GM21390 (cell line): ENCODE data around the gene CENPVL3.
"Not testable (repeated sequence)": the region's sequence is repeated elsewhere in the genome, so short reads cannot be mapped to it uniquely, and the experiment has no call there.

Experiments
- ATAC-seq: cut with Tn5 transposase; IDR thresholded peaks from one replicate; pipeline ENCODE4 v1.9.1; 2021; ENCODE audit not compliant: unreplicated experiment

The CENPVL3 gene

DNA sequence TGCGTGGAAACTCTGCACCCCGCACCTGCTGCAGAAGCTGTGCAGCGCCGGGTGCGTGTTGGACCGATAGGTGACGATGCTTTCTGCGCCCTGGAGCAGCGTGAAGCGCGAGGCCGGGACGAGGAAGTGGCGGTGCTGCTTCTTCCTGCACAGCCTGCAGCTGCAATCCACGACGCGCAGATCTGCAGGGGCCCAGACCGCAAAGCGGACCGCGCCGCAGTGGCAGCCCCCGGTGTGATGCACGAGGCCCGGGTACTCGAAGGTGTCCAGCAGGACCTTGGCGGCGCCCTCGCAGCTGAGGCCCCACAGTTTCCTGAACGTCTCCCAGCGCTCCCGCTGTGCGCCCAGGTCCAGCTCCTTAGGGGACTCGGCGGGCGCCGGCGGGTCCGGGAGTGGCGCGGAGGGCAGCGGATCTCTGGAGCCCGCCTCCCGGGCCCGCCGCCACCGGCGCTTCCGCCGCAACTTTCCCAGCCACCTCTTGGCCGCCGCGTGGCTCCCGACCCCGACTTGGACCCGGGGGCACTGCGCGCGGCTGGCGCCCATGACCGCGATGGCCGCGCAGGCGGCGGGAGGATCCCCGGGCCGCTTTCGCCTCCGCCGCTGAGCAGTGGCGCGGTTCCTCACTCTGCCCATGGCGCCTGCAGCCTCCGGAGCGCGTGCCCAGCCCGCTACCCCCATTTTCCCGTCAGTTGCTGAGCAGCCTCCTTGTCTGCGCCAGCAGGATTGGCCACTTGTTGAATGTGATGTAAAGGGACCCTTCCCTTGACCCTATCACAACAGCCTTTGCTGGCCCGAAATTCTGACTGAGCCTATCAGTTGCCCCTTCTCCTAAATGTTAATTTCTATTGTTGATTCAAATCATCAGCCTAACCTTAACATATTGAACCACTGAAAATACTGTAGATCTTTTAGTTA, at the start of gene CENPVL3:
CENPVL3 (minus strand) TSS at position 672 of the 915 bp plus-strand sequence; CDS start at position 633, 39 bp downstream.
- not testable (repeated sequence) for ATAC-seq

DNA sequence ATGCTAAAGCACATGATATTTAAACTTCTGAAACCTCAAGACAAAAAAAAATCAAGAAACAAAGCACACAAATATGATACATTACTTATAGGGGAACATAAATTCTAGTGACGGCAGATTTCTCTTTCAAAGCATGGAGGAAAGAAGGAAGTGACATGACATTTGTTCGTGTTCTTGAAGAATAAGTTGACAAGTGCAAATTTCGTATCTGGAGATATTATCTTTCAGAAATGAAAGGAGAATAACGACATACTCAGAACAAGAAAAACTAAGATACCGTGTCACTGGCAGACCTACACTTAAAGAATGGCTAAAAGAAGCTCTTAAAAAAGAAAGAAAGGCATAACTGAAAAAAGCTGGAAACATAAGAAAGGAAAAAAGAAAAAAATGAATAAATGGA, 47.3 kb upstream of the CENPVL3 start:
- no peak for ATAC-seq

DNA sequence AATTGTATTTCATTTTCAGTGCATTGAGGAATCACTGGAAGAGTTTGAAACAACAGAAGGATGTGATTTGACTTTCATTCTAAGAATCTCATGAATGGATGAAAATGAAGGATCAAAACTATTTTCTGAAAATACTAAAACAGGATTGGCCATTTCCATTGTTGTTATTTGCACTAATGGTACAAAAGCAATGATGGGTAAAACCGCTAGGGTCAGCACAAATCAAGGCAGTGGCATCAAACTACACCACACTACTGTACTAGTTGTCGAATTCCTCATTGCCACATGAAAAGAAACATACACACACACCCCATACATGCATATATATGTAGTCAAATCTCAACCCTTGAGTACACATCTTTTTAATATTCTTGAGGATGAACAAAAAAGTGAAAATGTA, 24.7 kb upstream of the CENPVL3 start:
- ATAC-seq, result no peak

DNA sequence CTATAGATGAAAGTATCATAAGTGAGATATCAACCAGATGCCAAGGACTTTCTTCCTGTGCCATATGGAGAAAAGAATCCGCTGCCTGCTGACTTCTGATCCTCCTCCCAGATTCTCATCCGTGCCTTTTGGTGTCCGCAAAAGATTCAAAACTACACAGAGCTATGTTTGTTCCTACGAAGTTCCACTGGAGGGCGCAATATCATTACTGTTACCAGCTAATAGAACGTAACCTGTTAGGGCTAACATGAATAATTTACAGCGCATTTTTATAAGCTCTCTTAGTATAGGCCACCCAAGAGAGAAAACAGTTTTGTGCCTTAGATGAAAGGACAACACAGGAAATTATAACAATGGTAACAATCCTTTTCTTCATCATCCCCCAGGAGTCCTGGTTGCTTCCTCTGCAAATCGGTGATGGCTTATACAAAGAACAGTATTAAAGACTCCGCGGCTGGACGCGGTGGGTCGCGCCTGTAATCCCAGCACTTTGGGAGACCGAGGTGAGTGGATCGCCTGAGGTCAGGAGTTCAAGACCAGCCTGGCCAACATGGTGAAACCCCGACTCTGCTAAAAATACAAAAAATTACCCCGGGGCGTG, 22.8 kb upstream of the CENPVL3 start:
- ATAC-seq, result no peak

DNA sequence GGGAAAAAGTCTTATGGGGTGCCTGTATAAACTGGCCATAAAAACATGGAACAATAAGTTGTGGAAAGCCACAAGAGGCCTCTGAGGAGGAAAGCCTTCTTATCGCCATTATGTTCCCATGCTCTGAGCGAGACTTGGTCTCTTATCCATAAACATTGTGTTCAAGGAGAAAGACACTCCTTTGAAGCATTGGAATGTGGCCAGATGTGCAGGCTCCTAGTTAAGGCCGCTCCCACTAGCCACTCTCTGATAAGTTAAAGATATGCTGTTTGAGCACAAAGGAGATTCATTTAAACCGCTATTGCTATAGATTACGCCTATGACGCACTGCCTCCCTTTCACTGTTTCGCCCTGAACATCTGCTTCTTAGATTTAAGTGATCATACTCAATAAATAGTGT, 17.8 kb upstream of the CENPVL3 start:
- not testable (repeated sequence) for ATAC-seq

DNA sequence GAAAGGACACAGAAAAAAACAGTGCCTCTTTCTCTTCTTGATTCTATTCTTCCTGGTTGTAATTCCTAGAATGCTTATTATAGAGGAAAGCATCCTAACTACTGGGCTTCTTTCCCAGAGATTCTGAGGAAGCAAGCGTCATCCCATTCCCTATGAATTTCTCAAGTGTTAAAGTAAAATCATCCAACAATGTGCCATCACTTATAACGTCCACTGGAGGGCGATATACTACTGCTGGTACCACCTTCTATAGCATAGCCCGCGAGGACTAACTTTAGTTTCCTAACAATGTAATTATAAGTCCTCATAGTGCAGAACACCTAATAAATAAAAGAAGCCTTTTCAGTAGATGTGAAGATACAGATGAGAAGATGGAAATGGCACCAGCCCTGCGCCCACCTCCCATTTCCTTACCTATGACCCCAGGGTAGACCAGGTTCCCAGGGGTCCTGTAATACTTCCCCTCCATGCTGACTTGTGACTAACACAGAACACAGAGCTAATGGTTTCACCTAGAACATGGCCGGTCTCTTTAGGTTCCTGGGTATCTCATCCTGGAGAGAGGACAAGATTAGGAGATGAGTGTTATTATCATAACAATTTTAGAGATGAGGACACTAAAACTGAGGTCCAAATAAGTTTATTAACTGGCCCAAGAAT, 4.2 kb downstream of the CENPVL3 start:
- no peak for ATAC-seq

DNA sequence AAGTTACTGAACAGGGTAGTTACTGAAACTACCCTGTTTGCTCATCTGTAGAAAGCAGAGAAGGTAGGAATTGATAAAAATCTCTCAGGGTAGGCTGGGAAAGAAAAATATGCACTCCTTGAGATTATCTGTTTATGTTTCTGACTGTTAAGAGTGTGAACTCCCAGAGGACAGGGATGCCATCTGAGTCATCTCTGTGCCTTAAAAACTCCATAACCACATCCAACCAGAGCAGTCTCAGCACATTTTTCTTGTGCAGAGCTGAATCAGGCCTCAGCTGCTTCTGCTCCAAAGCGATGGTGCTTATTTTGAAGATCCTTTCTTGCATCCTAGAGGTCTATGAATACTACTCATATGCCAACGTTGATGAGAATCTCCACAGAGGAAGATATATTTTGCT, 9.9 kb downstream of the CENPVL3 start:
- no peak for ATAC-seq

- ATAC-seq, result no peak
Measured at GRCh38 chrX:51608126-51608525, 10.6 kb downstream of the CENPVL3 start.

- no peak for ATAC-seq
Measured at GRCh38 chrX:51606446-51606845, 12.3 kb downstream of the CENPVL3 start.

DNA sequence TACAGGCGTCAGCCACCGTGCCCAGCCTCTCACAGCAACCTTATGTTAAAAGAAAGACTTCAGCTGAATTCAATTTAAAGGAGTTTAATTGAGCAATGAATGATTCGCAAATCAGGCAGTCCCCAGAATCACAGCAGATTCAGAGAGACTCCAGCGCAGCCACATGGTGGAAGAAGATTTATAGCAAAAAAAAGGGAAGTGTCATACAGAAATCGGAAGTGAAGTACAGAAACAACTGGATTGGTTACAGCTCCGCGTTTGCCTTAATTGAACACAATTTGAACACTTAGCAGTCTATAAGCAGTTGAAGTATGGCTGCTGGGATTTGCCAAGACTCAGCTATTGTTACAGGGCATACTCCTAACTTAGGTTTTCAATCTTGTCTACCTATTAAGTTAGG, 19.8 kb downstream of the CENPVL3 start:
- ATAC-seq, result no peak

DNA sequence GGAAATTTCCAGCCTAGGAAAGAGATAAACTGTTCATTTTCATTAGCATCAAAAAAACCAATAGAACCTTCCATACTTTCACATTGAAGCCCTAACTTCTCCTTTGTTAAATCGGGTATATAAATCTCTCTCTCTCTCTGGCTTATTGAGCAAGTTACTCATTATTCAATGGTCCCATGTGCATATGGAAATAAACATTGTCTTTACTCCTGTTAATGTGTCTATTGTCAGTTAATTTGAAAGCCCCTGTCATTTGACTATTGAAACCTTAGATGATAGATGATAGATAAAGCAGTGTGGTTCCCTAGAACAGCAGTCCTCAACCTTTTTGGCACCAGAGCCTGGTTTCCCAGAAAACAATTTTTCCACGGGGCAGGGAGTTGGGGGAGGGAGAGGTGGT, 46.8 kb downstream of the CENPVL3 start:
- ATAC-seq, result no peak

DNA sequence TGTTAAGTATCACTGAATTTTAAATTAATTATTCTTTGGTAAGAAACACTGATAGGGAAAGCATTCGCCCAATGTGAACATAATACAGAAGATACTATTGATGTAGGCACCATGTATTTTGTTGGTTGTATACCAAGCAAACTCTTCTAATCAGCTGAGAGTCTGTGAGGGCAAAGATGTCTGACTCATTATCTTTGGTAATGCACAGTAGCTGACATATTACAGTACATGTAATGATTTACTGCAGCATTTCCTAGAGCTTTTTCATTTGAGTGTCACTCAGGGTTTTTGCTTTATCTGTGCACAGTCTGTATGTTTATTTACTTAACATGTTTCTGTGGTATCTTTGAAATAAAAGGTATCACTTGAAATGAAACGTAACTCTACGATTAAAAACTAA, 49.2 kb downstream of the CENPVL3 start:
- no peak for ATAC-seq

DNA sequence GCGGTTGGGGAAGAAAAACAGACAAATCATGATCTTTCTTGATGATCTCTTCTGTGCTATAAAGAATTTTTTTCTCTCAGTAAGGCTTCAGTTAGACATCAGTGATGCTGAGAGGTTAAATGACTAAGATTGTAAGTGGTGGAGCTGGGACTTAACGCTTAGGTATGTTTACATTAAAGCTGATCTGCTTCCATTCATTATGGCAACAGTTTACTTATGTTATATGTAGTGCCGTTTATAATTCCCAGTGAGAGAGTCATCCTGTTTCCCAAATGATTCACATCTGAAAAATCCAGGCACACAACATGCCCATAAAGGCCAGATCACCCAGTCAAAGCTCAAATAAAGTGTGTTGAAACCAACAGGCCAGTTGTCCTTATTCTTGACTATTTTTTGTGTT, 50.1 kb downstream of the CENPVL3 start:
- ATAC-seq, result no peak
